NCI-H510A treated with DMSO at 0.1 percent for 48 hours (cell line): ENCODE results near the gene GLIS2.

Experiments used
- DNase-seq: peaks from one replicate; lab custom pipeline; 2025; lab: John Stamatoyannopoulos, UW

The GLIS2 gene

GRCh38 chr16:4371357-4372000 lies 55.6 kb downstream of the GLIS2 start, which contains the start of gene VASN:
VASN (plus strand) TSS chr16:4371848; CDS start chr16:4380878, 9,030 bp downstream.
- no peak for DNase-seq

- no peak for DNase-seq
Measured at GRCh38 chr16:4372001-4372577, 56.2 kb downstream of the GLIS2 start.

DNA sequence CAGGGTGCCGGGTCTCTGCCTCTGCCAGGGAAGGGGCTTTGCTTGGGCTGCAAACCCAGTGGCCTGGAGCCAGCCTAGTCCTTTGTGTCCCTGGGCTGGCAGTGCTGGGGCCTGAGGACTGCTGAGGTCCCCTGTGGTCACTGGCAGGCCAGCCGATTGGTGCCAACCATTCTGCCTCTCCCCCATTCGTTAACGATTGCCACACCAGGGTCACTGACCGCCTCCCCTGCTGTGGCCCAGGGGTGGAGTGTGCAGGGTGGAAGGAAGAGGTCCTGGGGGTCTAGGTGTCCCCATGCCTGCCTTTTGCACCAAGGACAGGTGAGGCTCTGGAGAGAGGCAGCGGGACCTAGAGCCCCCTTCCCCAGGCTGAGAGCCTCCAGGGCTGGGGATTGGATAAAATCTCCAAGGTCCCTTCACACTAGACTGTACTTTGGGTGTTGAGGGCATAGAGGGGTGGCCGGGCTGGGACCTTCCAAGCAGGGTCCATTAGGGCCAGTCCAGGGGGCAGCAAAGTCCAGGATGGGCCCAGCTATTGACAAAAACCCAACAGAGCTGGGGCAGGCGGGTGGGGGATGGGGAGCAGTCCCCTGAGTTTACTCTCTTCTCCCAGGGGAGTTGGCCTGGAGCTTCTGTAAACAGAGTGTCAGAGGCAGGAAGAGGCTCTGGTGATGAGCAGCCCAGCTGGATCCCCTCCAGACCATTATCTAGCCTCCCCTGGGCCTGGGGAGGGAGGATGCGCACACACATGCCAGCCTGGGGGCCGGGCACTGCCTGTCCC lies 56.9 kb downstream of the GLIS2 start:
- DNase-seq, result peak; percentile 45

DNA sequence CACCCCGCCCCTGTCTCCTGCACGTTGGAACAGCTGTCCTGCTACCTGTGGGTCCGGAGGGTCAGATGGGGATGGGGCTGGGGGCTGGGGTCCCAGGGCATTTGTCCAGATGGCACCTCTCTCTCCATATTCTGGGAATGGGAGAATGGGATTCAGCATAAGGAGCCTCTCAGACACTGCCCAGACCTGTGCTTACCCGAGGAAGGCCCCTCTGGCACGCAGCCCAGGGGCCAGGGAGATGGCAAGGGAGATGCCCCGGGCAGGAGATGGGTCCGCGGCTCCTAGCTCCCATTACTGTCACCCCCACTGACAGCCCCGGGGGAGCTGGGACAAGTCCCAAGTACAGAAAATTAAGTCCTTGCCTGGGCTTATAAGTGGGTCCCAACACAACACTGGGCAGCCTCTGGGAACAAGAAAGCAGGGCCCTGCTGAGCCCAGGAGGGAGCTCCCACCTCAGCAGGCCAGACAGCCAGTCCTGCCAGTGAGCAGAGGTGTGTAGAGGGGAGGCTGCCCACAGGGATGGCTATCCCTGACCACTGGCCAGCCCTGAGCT lies 57.6 kb downstream of the GLIS2 start:
- no peak for DNase-seq

DNA sequence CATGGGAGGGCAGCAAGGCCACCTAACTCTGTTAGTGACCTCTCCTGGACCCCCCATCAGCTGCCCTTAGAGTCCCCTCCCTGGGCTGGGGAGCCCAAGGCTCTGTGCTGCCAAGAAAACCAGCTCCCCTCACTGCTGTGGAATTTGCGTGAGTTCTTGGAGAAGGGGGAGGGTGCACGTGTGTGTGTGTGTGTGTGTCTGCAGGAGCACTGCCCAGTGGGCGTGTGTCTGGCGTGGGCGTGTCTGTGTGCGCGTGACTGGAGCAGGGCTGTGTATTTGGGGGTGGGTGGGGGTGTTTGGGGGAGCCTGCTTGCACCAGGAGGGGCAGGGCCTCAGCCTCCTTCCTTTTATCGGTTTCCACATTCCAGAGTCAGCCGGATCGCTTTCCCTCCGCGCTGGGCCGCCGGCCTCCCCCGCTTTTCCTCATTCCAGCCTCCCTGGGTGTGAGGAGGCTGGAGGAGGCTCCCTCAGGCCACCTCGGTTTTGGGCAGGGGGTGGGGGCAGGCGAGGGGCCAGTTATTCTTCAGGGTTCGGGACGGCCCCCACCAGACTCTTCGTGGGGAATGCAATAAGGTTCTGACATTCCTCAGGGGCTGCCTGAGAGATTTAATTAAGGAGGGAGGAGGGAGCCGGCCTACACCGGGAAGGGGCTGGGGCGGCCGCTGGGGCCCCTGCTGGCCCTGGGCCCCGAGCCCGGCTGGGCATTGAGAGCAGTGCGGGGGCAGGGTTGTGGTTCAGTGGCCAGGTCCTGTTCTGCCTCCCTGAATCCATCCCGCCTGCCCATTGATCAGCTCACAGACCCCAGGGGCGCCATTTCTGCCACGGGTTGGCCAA lies 58.3 kb downstream of the GLIS2 start:
- DNase-seq, result no peak

DNA sequence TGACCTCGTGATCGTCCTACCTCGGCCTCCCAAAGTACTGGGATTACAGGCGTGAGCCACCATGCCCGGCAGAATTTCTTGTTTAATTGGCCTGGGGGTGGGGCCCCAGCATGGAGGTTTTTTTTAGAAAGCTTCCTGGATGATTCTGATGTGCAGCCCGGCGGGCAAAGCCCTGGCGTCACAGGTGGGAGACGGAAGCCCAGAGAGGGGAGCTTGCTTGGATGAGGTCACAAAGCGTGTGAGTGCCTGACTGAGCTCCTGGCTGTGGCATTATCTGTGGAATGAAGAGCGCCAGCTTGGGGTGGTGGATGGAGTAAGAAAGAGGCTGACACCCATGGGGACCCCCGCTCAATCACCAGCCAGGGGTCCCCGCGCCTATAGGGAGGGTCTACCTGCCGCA lies 59.9 kb downstream of the GLIS2 start:
- DNase-seq, result no peak

- DNase-seq, result no peak
Measured at GRCh38 chr16:4376126-4376892, 60.4 kb downstream of the GLIS2 start.

DNA sequence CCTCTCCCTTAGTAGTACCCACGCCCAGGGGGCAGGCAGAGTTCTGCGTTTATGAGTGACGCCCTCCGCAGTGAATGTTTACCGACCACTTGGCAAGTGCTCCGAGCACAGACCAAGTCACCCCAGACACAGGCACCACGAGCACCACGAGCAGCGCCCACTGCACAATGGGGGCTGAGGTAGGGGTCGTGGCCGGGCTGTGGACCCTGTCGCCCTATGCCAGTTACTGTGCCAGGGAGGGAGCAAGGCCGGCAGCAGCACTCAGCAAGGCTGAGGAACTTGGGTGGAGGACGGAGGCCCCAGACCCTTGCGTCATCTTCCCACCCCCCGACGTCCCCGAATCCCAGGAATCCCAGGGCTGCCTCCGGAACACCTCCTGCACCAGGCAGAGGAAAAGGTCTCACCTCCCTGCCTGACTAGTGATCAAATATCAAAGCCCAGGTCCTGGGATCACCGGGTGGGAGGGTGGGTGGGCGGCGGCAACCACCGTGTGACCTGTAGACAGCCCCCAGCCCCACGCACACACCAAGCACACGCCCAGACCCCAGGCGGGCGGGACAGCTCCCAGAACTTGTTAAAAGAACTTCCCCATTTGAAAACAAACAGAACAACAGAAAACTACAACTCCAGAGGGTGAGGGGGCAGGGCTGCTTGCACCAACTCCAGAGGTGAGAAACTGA lies 61.2 kb downstream of the GLIS2 start:
- no peak for DNase-seq

DNA sequence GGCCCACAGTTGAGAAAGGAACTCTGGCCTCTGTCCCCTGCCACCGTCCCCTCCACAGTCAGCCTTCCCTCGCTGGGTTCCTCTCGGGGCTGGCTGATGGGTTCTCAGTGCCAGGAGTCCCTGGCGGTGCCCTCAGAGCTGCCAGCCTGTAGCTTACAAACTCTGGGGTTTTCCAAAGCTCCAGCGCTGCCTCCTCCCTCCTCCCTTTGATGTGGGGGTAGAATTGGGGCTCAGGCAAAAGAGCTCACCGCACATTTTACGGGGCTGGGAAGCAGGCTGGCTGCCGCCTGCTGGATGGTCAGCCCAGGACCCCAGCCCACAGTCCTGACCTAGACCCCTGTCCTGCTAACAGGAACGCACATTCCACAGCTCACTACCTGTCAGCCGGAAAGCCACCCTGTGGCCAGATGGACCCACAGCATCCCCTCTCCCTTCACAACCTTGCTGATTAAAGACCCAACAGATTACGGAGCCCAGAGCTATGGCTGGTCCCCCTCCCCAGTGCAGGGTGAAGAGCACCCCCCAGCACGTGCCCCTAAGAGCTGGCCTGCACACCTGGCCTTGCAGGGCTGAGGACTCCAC lies 61.8 kb downstream of the GLIS2 start:
- DNase-seq, result no peak

DNA sequence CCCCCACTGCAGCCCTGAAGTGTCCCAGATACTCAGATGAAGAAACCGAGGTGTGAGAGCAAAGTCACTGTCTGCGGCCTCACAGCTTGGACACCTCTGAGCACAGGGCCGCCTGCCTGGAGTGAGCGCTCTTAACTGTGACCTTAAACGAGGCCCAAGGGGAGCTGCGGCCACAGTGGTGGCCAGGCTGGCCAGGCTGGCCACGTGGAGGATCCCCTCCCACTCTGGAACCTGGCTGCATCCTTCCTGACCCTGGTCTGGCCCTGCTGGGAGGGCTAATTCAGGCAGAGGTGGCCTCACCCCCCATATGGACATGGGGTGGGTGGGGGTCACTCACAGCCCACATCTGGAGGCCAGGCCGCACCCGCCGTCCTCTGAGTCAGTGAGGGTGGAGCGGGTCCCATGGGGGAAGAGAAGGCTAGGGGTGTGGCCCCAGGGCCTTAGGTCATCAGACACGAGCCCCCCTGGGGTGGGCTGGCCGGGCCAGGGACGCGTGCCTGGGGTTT lies 62.3 kb downstream of the GLIS2 start:
- DNase-seq, result no peak

- no peak for DNase-seq
Measured at GRCh38 chr16:4378999-4379690, 63.3 kb downstream of the GLIS2 start.

DNA sequence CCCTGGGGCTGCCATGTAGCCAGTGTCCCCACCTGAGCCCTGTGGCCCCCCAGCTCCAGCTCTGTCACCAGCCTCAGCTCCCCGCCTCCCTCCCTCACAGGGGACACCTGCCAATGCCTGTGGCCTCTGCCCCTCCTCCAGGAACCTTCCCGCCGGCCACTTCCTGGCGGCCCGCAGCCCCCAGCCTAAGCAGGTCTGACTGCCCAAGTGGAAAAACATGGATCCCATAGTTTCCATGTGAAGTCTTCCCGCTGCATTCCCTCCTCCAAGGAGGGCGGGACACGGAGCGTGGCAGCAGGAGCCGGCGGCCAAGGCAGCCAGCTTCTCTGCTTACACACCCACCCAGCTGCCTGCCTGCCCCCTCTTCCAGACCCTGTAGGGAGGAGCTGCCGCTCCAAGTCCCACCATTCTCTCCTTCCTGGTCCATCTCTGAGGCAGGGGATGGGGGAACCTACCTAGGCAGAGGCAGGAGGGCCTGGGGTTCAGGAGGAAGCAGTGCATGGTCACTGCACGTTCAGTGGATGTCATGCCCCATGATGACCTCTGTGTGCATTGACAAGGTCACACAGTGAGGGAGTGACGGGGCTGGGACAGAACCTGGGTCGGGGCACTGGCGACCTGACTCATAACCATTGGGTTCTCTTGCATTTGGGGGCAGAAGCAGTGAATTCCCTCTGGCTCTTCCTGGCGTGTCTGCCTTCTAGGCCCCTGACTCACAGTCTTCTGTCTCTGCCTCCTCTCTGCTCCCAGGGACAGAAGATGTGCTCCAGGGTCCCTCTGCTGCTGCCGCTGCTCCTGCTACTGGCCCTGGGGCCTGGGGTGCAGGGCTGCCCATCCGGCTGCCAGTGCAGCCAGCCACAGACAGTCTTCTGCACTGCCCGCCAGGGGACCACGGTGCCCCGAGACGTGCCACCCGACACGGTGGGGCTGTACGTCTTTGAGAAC lies 64.5 kb downstream of the GLIS2 start:
- DNase-seq, result no peak

GRCh38 chr16:4381072-4381934 lies 65.4 kb downstream of the GLIS2 start:
- no peak for DNase-seq

GRCh38 chr16:4381935-4382794 lies 66.3 kb downstream of the GLIS2 start:
- DNase-seq, result no peak

DNA sequence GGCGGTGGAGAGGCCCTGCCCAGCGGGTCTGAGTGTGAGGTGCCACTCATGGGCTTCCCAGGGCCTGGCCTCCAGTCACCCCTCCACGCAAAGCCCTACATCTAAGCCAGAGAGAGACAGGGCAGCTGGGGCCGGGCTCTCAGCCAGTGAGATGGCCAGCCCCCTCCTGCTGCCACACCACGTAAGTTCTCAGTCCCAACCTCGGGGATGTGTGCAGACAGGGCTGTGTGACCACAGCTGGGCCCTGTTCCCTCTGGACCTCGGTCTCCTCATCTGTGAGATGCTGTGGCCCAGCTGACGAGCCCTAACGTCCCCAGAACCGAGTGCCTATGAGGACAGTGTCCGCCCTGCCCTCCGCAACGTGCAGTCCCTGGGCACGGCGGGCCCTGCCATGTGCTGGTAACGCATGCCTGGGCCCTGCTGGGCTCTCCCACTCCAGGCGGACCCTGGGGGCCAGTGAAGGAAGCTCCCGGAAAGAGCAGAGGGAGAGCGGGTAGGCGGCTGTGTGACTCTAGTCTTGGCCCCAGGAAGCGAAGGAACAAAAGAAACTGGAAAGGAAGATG lies 67.0 kb downstream of the GLIS2 start:
- DNase-seq, result no peak
